Smooth muscle cell (in vitro differentiated cells): ENCODE data around the gene MATR3. TPM values are rescaled to one million over a fixed set of nuclear protein-coding genes. Genes with fewer than 3 reads are reported as not detected.

Experiments
- DNase-seq: peaks from one replicate; lab custom pipeline; 2025; ENCODE audit not compliant: unreplicated experiment; lab: John Stamatoyannopoulos, UW
- H2AFZ ChIP-seq: fragments of 200-600 bp; sonication (generic); 2 replicates; pipeline ENCODE4 v1.6.0; 2016; ENCODE audit warnings: antibody characterized with exemption, low read depth, mild to moderate bottlenecking
- H3F3A ChIP-seq: fragments of 200-600 bp; sonication (generic); 2 replicates; pipeline ENCODE4 v1.6.0; 2017; ENCODE audit warnings: antibody characterized with exemption, low read depth
- H3K27ac ChIP-seq: fragments of 200-600 bp; sonication (generic); 2 replicates; pipeline ENCODE4 v1.5.1; 2016; ENCODE audit warnings: low read depth, mild to moderate bottlenecking
- H3K27me3 ChIP-seq: fragments of 200-600 bp; sonication (generic); 2 replicates; pipeline ENCODE4 v1.6.1; 2016; ENCODE audit warnings: low read depth, mild to moderate bottlenecking
- H3K36me3 ChIP-seq: fragments of 200-600 bp; sonication (generic); 2 replicates; pipeline ENCODE4 v1.5.1; 2016; ENCODE audit warnings: low read depth
- H3K4me1 ChIP-seq: fragments of 200-600 bp; sonication (generic); 2 replicates; pipeline ENCODE4 v1.5.1; 2016; ENCODE audit warnings: low read depth
- H3K4me2 ChIP-seq: fragments of 200-600 bp; sonication (generic); 2 replicates; pipeline ENCODE4 v1.6.0; 2016; ENCODE audit warnings: mild to moderate bottlenecking
- H3K4me3 ChIP-seq: fragments of 200-600 bp; sonication (generic); 2 replicates; pipeline ENCODE4 v1.5.1; 2016; ENCODE audit warnings: mild to moderate bottlenecking
- H3K79me2 ChIP-seq: fragments of 200-600 bp; sonication (generic); 2 replicates; pipeline ENCODE4 v1.6.0; 2016; ENCODE audit warnings: low read depth, mild to moderate bottlenecking
- H3K9ac ChIP-seq: fragments of 200-600 bp; sonication (generic); 2 replicates; pipeline ENCODE4 v1.6.0; 2016; ENCODE audit warnings: low read depth
- H3K9me3 ChIP-seq: fragments of 200-600 bp; sonication (generic); replicated peaks from 2 replicates; pipeline ENCODE4 v1.5.1; 2016; ENCODE audit warnings: low read depth
- H4K20me1 ChIP-seq: fragments of 200-600 bp; sonication (generic); 2 replicates; pipeline ENCODE4 v1.6.0; 2016; ENCODE audit warnings: low read depth
- WGBS: methylation state at CpG from one replicate; pipeline ENCODE4 v1.1.7; 2016; ENCODE audit warnings: low lambda C conversion rate; 5-methylcytosine and 5-hydroxymethylcytosine counted together
- polyA plus RNA-seq: library from polyadenylated mRNA; unstranded; fragments of >200 nt; fragmentation: Nextera tagmentation; extraction: Ambion mirVana; gene quantifications from 2 replicates; pipeline ENCODE4 v1.2.1, GENCODE V29; 2016
- total RNA-seq: library from RNA; depleted of rRNA; stranded (reverse); fragments of >200 nt; gene quantifications from 2 replicates; pipeline ENCODE4 v1.2.3, GENCODE V29; 2014
- TF ChIP-seq, protein P1 (sequence below): fragments of 200-600 bp; sonication (generic); IDR thresholded peaks from 2 replicates; pipeline ENCODE4 v1.5.1; 2017; ENCODE audit warnings: borderline replicate concordance, mild to moderate bottlenecking, antibody characterized with exemption; ENCODE audit not compliant: insufficient read depth, poor library complexity, severe bottlenecking

Gene MATR3
- total and polyA plus RNA-seq, 2 experiments from 2014 or later = 169 to 267 TPM

DNA sequence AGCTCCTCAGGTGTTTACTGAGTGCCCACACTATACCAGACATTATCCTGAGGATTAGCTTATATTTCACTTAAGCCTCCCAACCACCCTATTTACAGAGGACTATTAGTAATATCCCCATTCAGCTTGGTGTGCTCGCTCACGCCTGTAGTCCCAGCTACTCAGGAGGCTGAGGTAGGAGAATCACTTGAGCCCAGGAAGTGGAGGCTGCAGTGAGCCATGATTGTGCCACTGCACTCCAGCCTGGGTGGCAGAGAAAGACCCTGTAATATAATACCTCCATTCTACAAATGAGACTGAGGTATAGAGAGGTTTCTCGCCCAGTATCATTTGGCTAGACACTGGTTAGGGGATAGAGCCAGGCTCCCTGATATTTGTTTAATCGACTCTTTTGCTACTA, 18.0 kb upstream of the MATR3 start:
- H3K4me2 ChIP-seq = peak overlapping the region; percentile 38
- H3K9me3 ChIP-seq = no peaks in the 10 kb centered on the region
- H3K27me3 ChIP-seq = no peaks in the 10 kb centered on the region
- no peak overlapping the region for H2AFZ ChIP-seq
- no peak overlapping the region for H3K4me3 ChIP-seq
- no peak overlapping the region for H3K9ac ChIP-seq
- H4K20me1 ChIP-seq = no peaks in the 10 kb centered on the region
- TF ChIP-seq, protein P1, sequence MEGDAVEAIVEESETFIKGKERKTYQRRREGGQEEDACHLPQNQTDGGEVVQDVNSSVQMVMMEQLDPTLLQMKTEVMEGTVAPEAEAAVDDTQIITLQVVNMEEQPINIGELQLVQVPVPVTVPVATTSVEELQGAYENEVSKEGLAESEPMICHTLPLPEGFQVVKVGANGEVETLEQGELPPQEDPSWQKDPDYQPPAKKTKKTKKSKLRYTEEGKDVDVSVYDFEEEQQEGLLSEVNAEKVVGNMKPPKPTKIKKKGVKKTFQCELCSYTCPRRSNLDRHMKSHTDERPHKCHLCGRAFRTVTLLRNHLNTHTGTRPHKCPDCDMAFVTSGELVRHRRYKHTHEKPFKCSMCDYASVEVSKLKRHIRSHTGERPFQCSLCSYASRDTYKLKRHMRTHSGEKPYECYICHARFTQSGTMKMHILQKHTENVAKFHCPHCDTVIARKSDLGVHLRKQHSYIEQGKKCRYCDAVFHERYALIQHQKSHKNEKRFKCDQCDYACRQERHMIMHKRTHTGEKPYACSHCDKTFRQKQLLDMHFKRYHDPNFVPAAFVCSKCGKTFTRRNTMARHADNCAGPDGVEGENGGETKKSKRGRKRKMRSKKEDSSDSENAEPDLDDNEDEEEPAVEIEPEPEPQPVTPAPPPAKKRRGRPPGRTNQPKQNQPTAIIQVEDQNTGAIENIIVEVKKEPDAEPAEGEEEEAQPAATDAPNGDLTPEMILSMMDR = no peak
- H3K27ac ChIP-seq = no peak overlapping the region
- peaks cover 5% of the 10 kb centered on the region for H3K79me2 ChIP-seq
- DNase-seq = no peak
- H3K4me1 ChIP-seq = peaks cover 33% of the 10 kb centered on the region
- 71% methylated on average over 4 of the region's 4 CpGs for WGBS
- H3F3A ChIP-seq = peaks cover 11% of the 10 kb centered on the region
- H3K36me3 ChIP-seq = peaks cover 7% of the 10 kb centered on the region

DNA sequence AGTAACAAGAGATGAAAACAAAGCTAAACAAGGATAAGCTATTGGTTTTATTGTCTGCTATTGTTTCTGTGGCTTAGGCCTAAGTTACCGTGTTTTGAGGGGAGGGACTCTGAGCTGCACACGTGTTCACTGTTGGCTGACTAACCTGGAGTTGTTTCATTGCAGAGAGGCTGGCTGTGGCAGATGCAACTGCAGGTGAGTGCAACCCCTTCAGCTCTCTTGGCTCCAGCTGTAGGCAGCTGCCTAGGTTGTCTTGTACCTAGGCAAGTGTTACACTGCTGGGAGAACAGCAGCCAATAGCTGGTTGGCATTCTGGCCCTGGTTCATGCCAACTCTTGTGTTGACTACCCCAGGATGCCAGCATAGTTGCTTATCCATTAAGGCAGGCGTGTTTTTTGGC, 17.6 kb upstream of the MATR3 start:
- Histone ChIP-seq H3K9ac (no peak overlapping the region), H3K4me2 (peak overlapping the region; percentile 38)
- 56% methylated on average over 3 of the region's 3 CpGs for WGBS

DNA sequence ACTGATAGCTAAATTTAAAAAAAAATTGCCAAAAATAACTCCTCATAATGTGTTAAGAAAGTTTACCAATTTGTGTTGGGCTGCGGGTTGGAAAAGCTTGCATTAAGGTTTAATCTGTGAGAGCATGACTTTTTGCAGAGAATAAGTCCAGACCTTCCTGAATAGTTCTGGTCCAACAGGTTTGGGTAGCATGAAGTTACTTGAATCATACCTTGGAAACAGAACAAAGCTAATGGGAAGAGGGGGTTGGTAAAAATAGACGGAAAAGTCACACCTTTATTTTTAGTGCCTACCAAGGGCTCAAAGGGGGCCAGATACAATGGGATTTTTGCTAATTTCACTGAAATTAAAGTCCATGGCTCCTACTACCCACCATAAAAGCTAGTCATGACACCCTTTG, 17.1 kb upstream of the MATR3 start:
- TF ChIP-seq, protein P1 = no peak
- Histone ChIP-seq H3K9ac (no peak overlapping the region), H3F3A (peaks cover 11% of the 10 kb centered on the region), H3K79me2 (peaks cover 5% of the 10 kb centered on the region), H3K4me3 (no peak overlapping the region), H3K27me3 (no peaks in the 10 kb centered on the region), H3K9me3 (no peaks in the 10 kb centered on the region), H2AFZ (no peak overlapping the region), H3K27ac (peak overlapping the region; percentile 29), H3K4me2 (peak overlapping the region; percentile 38), H3K36me3 (peaks cover 7% of the 10 kb centered on the region), H3K4me1 (peaks cover 34% of the 10 kb centered on the region), H4K20me1 (no peaks in the 10 kb centered on the region)
- 58% methylated on average over 2 of the region's 2 CpGs for WGBS
- DNase-seq = no peak

More for the DNA sequence above, 17.6 kb upstream of the MATR3 start:
- peaks cover 11% of the 10 kb centered on the region for H3F3A ChIP-seq
- H2AFZ ChIP-seq = no peak overlapping the region
- no peaks in the 10 kb centered on the region for H4K20me1 ChIP-seq
- no peaks in the 10 kb centered on the region for H3K9me3 ChIP-seq
- TF ChIP-seq, protein P1 = no peak
- H3K36me3 ChIP-seq = peaks cover 7% of the 10 kb centered on the region
- no peak overlapping the region for H3K4me3 ChIP-seq
- H3K4me1 ChIP-seq = peaks cover 33% of the 10 kb centered on the region
- H3K27ac ChIP-seq = peak overlapping the region; percentile 29
- H3K27me3 ChIP-seq = no peaks in the 10 kb centered on the region
- H3K79me2 ChIP-seq = peaks cover 5% of the 10 kb centered on the region
- no peak for DNase-seq

DNA sequence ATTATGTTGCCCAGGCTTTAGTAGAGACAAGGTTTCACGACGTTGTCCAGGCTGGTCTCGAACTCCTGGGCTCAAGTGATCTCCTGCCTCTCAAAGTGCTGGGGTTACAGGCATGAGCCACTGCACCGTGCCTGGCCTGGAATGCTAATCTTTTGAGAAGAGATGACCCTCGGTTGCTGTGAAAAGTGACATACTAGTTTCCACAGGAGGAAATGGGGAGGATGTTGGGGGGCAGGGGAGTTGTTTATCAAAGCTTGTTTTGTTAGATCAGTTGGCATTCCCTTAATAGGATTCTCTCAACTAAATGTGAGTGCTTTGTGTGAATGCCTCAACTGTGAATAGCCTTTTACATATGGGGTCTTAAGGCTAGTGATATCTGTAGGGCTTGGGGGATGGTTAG, 16.4 kb upstream of the MATR3 start:
- WGBS = 61% methylated on average over 5 of the region's 5 CpGs
- Histone ChIP-seq H3K9ac (no peak overlapping the region), H3K9me3 (no peaks in the 10 kb centered on the region), H2AFZ (no peak overlapping the region), H4K20me1 (no peaks in the 10 kb centered on the region), H3K4me3 (no peak overlapping the region), H3K27ac (no peak overlapping the region), H3K36me3 (peaks cover 7% of the 10 kb centered on the region), H3K4me2 (no peak overlapping the region), H3K27me3 (no peaks in the 10 kb centered on the region), H3K4me1 (peaks cover 41% of the 10 kb centered on the region), H3F3A (peaks cover 11% of the 10 kb centered on the region), H3K79me2 (peaks cover 5% of the 10 kb centered on the region)
- TF ChIP-seq, protein P1 = no peak
- no peak for DNase-seq
